Stimulated activated CD8-positive, alpha-beta memory T cell treated with anti-CD3 and anti-CD28 coated beads, Interleukin-15, amount 100 ng/mL, for 4 hours (primary cell): ENCODE results near the gene FSHR.

ENCODE experiments used
- DNase-seq, 2 donors: peaks; one replicate each; pipeline ENCODE4 v3.0.0-alpha.2; 2020; ENCODE audit warnings: low read depth in 2 of 2

FSHR gene, protein sequence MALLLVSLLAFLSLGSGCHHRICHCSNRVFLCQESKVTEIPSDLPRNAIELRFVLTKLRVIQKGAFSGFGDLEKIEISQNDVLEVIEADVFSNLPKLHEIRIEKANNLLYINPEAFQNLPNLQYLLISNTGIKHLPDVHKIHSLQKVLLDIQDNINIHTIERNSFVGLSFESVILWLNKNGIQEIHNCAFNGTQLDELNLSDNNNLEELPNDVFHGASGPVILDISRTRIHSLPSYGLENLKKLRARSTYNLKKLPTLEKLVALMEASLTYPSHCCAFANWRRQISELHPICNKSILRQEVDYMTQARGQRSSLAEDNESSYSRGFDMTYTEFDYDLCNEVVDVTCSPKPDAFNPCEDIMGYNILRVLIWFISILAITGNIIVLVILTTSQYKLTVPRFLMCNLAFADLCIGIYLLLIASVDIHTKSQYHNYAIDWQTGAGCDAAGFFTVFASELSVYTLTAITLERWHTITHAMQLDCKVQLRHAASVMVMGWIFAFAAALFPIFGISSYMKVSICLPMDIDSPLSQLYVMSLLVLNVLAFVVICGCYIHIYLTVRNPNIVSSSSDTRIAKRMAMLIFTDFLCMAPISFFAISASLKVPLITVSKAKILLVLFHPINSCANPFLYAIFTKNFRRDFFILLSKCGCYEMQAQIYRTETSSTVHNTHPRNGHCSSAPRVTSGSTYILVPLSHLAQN

DNA sequence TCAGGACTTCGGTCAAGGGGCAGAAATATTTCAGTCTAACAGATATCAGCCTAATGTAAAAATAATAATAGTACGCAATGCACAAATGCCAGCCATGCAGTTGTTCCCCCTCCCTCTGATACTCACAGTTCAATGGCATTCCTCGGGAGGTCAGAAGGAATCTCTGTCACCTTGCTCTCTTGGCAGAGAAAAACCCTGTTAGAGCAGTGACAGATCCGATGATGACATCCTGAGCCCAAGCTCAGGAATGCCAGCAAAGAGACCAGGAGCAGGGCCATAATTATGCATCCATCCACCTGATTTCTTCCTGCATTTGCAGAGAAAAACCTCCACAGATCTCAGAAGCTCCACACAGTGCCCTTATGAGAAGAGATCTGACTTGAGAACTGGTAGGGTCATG lies at the start of gene FSHR:
Gene FSHR (minus strand): TSS at position 376 of the 400 bp plus-strand sequence. CDS start 98 bp downstream, at position 278.
- DNase-seq = no peak

DNA sequence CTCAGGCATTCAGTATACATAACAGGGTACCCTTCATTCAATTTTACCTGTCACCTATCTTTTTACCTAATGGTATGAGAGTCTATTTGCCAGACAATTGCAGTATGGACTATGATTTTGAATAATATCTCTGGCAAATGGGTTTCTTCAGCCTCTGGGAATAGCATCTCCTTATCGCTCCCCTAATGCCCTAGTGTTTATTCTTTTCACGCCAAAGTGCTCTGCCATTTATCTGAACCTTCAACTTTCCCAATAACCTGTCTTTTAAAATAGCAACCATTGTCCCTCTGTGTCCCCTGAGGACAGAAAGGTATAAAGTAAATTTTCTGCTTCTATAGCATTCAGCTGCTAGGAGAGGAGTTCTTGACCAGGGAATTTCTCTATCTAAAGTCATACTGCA lies 45.0 kb upstream of the FSHR start:
- DNase-seq = no peak

DNA sequence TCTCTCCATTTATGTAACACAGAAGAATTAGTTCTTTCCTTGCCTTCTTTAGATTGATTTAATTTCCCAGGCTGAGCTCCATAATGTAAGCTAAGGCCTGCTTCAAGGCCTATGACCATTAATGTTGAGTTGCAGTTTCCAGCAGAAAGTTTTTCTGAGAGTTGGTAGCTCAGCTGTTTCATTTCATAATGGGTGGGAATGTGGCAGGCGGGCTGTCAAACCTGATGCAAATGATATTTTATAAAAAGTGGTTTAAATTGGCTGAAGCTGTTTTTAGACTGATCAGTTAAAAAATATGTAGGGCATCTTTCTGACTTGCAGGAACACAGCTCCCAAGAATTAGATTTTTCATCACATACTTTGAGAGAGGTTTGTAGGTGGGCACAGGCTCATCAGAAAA lies 40.4 kb upstream of the FSHR start:
- no peak for DNase-seq

DNA sequence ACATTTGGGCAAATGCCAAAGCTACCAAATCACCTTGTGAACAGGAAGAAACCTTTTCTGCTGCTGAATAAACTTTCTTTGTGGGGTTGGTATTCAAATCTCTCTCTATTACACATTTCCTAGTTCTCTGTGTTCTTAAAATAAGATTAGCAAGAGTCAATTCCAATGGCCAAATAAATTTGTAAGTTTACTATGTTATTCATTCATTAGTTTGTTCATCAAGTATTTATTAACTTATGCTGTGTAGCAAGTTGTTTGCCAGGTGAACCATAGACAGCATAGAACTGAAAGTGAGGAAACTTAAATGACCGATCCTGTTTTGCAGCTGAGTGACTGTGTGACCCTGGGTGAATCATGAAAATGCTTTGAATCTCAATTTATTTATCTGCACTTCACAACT lies 37.7 kb upstream of the FSHR start:
- DNase-seq = no peak

DNA sequence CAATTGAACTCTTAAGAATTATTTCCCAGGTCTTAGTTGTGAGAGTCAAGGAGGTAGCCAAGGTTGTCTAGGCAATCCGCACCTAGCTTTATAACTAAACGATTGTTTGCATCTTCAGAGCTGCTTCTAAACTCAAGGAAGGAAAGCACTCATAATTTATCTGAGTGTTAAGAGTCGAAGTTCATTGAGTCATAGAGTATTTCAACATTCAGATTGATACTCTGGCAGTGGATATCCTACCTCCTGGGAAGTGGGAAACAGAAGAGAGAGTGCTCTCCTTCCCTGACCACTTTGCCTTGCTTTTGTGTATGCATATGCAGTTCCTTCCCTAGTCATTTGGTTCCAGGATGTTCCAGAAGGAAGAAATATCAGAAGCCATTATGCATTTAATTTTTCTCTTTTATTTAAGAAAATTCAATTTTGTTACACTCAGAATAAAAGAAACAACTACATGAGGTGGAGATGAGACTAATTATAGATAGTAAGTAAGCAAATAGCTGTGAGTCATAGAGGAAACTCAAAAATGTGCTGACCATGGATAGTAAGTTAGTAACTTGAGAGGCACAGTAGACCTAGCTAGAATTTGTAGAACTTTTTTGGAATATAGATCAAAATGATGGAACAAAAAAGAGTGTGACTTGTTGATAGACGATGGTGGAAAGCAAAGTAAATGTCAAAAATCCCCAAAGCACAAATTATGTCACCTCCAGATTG lies 35.4 kb upstream of the FSHR start:
- no peak for DNase-seq

DNA sequence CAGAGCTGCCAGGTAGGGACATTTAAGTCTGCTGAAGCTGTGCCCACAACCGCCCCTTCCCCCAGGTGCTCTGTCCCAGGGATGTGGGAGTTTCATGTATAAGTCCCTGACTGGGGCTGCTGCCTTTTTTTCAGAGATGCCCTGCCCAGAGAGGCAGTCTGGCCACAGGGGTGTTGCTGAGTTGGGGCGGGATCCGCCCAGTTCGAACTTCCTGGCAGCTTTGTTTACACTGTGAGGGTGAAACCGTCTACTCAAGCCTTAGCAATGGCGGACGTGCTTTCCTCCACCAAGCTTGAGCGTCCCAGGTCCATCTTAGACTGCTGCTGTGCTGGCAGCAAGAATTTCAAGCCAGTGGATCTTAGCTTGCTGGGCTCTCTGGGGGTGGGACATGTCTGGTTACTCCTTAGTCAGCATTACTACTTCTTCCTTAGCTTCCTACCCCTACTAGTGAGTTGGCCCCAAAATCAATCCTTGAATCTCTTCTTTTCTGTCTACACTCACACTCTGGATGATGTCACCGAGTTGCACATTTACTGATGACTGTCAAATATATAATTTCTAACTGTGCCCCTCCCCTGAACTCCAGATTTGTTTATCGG lies 31.8 kb upstream of the FSHR start:
- DNase-seq = no peak

DNA sequence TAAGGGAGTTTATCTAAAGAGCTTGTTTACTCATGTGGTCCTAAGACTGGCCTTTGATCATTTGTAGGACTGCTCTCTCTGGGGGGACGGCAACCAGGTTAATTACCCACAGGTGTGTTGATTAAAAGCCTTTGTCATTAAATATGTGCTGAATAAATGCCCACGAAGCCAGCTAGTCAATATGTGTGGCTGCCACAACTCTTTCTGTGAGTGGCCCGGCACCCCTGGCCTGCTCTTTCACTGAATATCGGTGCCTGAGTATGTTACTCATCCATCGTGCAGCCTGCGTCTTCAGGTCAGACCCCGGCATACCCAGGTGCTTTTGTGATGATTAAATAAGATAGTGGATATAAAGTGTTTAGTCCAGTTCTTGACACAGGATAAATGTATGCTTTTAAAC lies 24.3 kb upstream of the FSHR start:
- DNase-seq = no peak

DNA sequence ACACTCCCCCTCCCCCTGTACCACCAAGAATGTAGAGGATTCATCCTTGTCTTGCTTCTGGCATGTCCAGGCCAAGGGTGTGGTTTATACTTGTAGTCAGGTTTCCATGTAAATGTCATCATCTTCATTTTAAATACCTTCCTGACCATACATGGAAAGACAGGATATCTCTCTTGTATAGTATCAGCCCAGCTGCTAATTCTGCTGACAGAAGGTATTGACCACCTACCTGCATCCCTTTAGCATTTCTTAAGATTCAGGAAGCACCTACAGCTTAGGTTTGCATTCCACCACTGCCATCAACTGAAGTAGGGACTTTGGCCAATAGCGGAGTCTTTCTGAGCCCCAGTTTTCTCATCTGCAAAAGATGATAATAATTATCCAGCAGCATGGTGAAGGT lies 22.9 kb upstream of the FSHR start:
- no peak for DNase-seq

DNA sequence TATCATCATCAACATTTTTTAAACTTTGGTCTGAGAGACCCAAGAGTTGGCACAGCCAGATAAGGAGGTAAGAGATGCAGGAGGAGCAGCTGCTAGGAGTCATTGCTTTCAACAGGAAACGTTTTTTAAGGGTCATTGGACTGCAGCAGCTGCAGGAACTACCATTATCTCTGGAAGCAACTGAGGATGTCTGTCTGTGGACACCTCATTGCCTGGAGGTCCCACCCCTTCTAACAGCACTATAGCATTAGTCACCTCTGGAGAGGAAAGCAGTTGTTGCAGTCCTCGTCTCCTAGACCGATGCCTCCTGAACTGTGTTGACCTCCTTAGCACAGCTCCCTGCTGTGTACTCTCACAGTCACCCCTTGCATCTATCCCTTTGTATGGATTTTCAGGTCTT lies 21.5 kb upstream of the FSHR start:
- DNase-seq = no peak

DNA sequence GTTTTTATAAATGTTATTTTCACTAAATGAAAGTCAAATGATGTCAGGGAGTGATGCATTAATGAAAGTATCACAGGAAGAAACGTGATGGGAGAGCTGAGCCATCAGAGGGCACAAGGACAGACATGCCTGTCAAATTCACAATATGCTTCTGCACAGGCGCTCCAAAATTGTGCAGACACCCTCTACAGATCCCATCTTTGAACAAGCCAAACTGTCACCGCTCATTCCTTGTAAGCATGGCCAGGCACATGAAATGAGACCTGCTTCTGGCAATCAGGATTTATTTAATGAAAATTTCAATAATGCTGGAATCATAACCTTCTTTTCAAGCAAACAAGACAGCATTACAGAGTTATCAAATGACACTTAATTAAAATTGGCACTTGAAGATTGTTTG lies 20.4 kb upstream of the FSHR start:
- DNase-seq = no peak

DNA sequence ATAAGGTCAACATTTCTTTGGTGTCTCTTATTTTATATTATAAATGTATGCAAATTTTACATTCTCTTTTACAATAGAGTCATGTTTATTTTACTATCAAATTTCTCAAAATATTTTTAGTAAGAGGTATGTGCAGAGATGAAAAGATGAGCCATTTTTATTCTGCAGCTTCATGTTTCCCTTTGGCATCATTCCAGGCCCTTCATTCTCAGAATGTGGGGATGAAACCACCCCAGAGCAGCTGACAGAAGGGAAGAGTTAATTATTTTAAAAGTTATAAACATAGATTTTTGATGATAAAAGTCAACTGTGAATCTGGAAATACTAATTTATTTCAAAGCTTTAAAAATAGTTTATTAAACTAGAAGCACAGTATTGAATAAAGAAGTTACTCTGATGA lies 12.8 kb upstream of the FSHR start:
- DNase-seq = no peak

DNA sequence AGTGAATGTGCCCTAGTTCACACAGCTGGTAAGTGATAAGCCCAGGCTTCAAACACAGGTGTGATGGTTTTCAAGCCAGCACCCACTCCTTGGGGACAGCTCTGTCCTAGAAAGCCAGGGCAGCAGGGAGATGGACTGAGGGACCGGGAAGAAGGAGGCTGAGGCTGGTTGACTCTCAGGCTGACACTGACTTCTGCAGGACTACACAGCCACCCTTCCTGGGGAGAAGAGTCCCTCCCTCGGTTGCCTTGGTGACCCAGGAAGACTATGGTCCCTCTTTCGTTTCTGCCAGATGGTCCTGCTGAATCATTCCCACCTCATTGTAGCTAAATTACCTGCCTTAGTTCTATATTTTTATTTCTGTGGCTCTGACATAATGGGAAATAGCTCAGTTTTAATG lies 11.3 kb upstream of the FSHR start:
- DNase-seq = no peak

DNA sequence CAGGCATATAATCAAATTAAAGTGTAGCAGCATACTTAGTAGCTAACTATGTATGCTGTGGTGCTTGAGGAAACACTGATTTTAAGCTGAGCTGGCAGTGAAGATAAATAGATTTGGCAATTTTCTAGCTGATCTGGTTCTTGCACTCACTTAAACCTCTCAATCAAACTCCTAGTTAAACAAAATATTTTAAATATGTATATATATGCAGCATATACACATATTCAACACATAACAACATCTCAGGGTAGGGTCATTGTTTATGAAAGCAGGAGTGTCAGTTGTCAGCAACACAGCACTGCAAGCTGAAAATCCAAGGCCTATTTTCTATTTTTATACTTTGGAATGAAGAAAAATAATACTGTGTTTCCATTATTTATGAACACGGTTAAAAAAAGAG lies 10.4 kb upstream of the FSHR start:
- DNase-seq = no peak

DNA sequence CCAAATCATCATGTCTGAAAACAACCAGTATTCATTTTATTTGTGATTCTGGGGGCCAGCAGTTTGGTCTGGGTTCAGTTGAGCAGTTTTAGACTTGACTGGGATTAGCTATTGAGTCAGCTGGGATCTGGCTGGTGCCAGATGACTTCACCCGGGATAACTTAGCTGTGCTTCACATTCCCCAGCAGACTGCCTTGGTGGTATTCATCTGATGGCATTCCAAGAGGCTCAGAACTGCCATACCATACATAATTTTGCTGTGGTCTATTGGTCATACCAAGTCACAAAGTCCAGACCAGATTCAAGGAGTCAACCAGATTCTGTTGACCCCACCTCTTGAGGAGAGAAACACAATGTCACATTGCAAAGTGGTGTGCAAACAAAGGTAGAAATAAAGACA lies 7.8 kb upstream of the FSHR start:
- DNase-seq = no peak

DNA sequence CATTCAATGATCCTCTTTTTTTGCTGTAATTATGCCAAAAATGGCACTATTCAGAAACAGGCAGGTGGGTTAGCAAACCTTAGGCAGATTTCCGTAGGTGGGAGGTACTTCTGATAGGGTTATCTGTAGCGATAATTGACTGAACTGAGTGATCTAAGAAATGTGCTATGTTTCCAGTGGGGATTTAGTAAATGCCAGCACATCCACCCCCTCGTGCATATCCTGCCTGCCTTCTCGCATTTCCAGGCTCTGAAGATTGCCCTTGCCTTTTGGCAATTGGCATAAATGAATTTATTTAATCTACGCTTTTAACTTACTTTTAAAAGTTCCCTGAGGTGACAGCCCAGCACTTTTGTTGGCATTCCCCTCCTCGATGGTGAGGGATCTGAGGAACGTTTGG lies 576 bp upstream of the FSHR start:
- no peak for DNase-seq

DNA sequence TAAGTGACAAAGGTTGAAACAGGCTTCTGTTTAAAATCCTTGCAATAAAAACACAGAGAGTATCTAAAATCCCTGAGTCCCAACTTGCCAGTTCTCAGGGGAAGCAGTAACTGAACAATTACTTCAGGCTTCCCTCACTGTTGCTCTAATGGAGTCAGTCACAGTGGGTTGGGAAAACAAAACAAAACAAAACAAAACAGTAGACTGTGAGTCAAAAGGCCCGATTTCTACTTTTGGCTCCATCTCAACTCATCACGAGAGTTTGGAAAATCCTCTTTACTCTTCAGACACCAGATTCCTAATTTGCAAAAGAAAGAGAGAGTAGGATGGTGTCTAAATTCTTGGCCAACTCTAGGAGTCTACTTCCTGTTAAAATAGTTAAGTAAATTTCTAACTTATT lies 1.1 kb downstream of the FSHR start:
- DNase-seq = no peak

DNA sequence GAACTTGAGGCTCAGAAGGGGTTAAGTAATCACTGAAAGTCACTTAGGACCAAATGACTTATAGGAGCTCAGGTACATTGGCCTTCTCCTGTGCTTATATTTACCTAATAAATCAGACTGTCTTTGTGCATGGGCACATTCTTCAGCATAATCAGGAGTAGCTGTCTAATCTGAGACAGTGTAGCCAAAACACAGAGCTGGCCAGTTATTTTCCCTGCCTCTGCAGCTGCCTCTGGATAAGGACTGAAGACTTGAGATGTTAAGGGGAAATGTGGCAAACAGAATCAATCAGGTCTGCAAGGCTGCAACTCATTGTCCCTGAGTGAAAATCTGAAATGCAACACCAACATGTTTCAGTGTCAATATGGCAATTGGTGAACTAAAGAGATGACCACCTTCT lies 1.5 kb downstream of the FSHR start:
- no peak for DNase-seq

DNA sequence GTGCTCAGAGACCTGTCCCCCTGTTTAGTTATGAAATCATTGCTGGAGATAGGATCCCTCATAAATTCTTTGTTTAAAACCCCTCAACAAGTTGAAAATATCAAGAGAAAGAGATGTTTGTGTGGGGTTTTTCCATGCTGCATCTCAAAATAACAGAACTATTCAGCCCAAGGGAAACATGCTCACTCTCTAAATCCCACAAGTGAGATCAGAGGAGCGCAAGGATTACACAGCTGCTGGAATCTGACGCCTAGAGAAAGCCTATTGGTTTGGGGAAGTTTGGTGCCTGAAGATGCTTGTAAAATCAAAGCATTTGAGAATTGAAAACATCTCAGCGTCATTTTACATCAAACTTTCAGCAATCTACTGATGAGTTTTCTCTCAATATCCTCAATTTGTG lies 7.9 kb downstream of the FSHR start:
- DNase-seq = no peak

DNA sequence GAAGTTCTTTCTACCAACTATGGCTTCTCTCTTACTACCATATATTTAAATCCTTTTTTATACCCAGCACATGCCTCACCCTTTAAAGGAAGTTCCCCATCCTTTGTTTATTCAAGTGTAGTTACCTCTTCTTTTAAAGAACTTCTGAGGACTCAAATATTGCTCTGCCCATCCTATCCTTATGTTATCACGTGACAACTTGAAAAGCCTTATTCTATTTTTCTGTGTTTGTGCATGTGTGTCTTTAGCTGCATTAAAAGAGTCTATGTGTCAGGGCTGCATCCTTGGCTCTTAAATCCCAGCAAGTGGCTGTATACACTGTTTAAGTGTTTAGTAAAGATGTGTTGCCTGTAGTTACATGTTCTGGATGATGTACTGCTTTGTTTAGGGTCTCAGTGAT lies 22.5 kb downstream of the FSHR start:
- DNase-seq = no peak

DNA sequence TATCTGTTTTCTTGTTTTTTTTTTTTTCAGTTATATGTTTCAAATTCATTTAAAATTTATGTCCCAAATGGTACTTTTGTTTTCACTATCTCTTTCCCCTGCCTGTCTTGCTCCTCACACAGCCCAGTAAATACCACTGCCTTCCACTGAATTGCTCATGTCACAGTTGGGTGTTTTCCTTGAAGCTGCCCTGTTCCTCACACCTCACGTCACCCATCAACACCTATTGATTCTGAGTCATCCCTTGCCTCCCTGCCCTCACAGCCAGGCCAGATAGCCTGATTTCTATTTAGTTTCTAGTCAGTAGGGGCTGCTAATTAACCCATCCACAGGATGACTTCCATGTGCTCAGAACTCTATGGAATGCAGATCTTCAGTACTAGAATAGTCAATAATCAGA lies 25.3 kb downstream of the FSHR start:
- DNase-seq = no peak

DNA sequence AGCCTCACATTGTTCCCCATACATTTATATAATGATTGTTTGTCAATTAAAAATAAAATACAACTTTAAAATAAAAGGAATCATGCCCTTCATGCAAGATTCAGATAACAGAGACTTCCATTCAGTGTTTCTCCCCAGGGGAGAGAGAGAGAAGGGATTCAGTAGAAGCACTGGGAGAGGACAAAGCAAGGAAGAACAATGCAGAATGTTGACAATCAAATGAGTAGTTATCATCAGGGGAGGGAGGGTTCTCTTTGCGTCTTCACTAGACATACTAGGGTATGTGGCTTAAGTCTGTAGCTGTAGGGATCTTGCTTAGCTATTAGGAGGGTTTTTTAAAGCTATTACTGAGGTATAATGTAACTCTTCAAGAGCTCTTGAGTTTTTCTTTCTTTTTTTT lies 30.7 kb downstream of the FSHR start:
- no peak for DNase-seq

DNA sequence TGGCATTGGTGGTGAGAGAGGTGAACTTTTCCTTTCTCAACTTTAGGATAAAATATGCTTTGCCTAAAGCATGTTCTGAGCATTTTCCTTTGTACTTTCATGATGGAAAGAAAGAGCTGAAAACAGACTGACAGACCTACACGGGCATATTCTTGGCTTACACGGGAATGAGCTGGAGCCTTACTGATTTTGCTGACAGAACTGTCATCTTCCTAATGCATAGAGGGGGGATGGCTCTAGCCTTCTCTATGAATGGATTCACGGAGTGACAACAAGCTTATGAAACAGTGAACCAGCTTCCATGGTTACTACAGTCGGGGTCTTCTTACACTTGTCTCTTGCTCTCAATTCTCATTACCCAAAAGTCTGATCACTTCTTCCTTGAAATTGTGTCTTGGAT lies 32.2 kb downstream of the FSHR start:
- no peak for DNase-seq

DNA sequence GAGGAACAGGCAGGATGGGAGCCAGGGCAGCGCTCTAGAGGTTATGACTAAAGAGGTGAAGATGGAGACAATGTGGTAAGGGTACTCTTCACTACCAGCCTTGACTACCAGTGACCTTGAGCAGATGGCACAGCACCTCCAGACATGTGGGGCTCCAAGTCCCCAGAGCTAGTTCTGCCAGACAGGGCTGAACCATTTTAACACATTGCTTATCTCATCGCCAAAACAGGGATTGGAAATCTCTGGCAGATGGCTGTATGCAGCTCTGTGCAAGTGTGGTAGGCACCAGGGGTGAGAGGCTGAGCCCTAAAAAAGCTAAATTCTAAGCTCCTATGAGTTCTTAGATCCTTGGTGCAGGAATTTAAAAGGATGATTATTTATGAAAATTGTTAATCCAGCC lies 41.3 kb downstream of the FSHR start:
- DNase-seq = no peak
